HL-60 (cell line): ENCODE measurements around the gene SNRNP70.

Source experiments
- DNase-seq, 2 experiments: peaks; one replicate each; pipeline ENCODE4 v3.0.0-alpha.2; 2010 to 2020; ENCODE audit warnings: low read depth in 1 of 2, low spot score in 1 of 2
- H3K27ac ChIP-seq: fragments of 250-450 bp; sonication (Bioruptor Pico); replicated peaks from 2 replicates; pipeline ENCODE4 v1.5.1; 2020; ENCODE audit warnings: mild to moderate bottlenecking, moderate library complexity
- H3K27me3 ChIP-seq: fragments of 250-450 bp; sonication (Bioruptor Pico); 2 replicates; pipeline ENCODE4 v1.5.1; 2021; ENCODE audit warnings: mild to moderate bottlenecking, moderate library complexity; ENCODE audit not compliant: insufficient read depth, poor library complexity, severe bottlenecking
- H3K4me3 ChIP-seq: replicated peaks from 2 replicates; pipeline ENCODE4 v1.5.1; 2011; ENCODE audit warnings: mild to moderate bottlenecking, control low read depth, low read length; ENCODE audit not compliant: insufficient read depth
- CTCF ChIP-seq: IDR thresholded peaks from one replicate; pipeline ENCODE4 v1.5.1; 2011; ENCODE audit warnings: low read length, control low read depth, inconsistent platforms; ENCODE audit not compliant: insufficient read depth
- GABPA ChIP-seq: IDR thresholded peaks from 2 replicates; pipeline ENCODE4 v1.6.1; 2012; ENCODE audit warnings: low read depth
- POLR2AphosphoS5 ChIP-seq: IDR thresholded peaks from 2 replicates; pipeline ENCODE4 v1.6.1; 2012; ENCODE audit warnings: low read depth
- SPI1 ChIP-seq: IDR thresholded peaks from 2 replicates; pipeline ENCODE4 v1.6.1; 2012; ENCODE audit warnings: low read depth, mild to moderate bottlenecking, borderline replicate concordance
- TF ChIP-seq, protein P1 (sequence below): IDR thresholded peaks from 2 replicates; pipeline ENCODE4 v1.6.1; 2012; ENCODE audit warnings: low read depth; ENCODE audit not compliant: insufficient replicate concordance

SNRNP70 gene

DNA sequence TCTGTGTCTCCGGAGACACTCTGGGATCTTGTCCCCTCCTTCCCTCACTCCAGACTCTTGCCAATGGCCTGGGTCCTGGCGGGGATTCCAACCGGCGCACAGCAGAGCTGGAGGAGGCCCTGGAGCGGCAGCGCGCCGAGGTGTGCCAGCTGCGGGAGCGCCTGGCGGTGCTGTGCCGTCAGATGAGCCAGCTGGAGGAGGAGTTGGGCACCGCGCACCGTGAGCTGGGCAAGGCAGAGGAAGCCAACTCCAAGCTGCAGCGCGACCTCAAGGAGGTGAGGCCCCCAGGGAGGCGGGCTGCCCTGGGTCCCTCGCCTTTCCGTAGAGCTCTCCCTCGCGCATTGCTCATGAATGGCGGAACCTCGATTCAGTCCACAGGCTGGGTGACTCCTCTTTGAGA, 45.1 kb downstream of the SNRNP70 start:
- no peak overlapping the region for H3K27ac ChIP-seq

GRCh38 chr19:49132974-49133609, 47.8 kb downstream of the SNRNP70 start:
- Histone ChIP-seq H3K4me3 (no peak overlapping the region), H3K27ac (no peak overlapping the region), H3K27me3 (no peaks in the 10 kb centered on the region)
- TF ChIP-seq, protein P1, sequence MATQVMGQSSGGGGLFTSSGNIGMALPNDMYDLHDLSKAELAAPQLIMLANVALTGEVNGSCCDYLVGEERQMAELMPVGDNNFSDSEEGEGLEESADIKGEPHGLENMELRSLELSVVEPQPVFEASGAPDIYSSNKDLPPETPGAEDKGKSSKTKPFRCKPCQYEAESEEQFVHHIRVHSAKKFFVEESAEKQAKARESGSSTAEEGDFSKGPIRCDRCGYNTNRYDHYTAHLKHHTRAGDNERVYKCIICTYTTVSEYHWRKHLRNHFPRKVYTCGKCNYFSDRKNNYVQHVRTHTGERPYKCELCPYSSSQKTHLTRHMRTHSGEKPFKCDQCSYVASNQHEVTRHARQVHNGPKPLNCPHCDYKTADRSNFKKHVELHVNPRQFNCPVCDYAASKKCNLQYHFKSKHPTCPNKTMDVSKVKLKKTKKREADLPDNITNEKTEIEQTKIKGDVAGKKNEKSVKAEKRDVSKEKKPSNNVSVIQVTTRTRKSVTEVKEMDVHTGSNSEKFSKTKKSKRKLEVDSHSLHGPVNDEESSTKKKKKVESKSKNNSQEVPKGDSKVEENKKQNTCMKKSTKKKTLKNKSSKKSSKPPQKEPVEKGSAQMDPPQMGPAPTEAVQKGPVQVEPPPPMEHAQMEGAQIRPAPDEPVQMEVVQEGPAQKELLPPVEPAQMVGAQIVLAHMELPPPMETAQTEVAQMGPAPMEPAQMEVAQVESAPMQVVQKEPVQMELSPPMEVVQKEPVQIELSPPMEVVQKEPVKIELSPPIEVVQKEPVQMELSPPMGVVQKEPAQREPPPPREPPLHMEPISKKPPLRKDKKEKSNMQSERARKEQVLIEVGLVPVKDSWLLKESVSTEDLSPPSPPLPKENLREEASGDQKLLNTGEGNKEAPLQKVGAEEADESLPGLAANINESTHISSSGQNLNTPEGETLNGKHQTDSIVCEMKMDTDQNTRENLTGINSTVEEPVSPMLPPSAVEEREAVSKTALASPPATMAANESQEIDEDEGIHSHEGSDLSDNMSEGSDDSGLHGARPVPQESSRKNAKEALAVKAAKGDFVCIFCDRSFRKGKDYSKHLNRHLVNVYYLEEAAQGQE = no peak
- no peak for TF ChIP-seq GABPA
- no peak for TF ChIP-seq CTCF
- no peak for TF ChIP-seq POLR2AphosphoS5
- no peak for TF ChIP-seq SPI1
- DNase-seq = no peak

More for the DNA sequence above, 45.1 kb downstream of the SNRNP70 start:
- Histone ChIP-seq H3K27me3 (no peaks in the 10 kb centered on the region), H3K4me3 (no peak overlapping the region)
- no peak for TF ChIP-seq POLR2AphosphoS5
- TF ChIP-seq CTCF = no peak
- no peak for TF ChIP-seq GABPA
- TF ChIP-seq, protein P1 = no peak
- no peak for TF ChIP-seq SPI1
- no peak for DNase-seq

- H3K27me3 ChIP-seq = no peaks in the 10 kb centered on the region
- no peak overlapping the region for H3K27ac ChIP-seq
- DNase-seq = no peak
- H3K4me3 ChIP-seq = no peak overlapping the region
- TF ChIP-seq SPI1 (no peak), GABPA (no peak), POLR2AphosphoS5 (no peak), CTCF (no peak)
- TF ChIP-seq, protein P1 = no peak
These were observed 48.6 kb downstream of the SNRNP70 start for GRCh38 chr19:49133621-49134454.
